ENCODE results near the gene ZNF280A.

DNA sequence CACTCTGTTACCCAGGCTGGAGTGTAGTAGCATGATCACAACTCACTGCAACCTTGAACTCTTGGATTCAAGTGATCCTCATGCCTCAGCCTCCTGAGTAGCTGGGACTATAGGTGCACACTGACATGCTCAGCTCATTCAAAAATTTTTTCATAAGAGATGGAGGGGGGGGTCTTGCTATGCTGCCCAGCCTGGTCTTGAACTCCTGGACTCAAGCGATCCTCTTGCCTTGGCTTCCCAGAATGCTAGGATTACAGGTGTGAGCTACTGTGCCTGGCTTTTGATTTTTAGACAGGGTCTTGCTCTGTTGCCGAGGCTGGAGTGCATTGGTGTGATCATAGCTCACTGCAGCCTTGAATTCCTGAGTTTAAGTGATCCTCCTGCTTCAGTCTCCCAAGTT is 25.0 kb upstream of the ZNF280A start:
- TF ChIP-seq, protein P1, sequence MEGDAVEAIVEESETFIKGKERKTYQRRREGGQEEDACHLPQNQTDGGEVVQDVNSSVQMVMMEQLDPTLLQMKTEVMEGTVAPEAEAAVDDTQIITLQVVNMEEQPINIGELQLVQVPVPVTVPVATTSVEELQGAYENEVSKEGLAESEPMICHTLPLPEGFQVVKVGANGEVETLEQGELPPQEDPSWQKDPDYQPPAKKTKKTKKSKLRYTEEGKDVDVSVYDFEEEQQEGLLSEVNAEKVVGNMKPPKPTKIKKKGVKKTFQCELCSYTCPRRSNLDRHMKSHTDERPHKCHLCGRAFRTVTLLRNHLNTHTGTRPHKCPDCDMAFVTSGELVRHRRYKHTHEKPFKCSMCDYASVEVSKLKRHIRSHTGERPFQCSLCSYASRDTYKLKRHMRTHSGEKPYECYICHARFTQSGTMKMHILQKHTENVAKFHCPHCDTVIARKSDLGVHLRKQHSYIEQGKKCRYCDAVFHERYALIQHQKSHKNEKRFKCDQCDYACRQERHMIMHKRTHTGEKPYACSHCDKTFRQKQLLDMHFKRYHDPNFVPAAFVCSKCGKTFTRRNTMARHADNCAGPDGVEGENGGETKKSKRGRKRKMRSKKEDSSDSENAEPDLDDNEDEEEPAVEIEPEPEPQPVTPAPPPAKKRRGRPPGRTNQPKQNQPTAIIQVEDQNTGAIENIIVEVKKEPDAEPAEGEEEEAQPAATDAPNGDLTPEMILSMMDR (IDR thresholded peaks at IDR 0.05; ENCODE audit: low read length): no peak
- TF ChIP-seq EZH2phosphoT487 (IDR thresholded peaks at IDR 0.05; ENCODE audit: low read length): no peak
- no peak for TF ChIP-seq EZH2 (optimal IDR thresholded peaks at IDR 0.05; ENCODE audit: low read depth, low read length)
